ENCODE measurements around the gene TCEAL4.
"Not testable (repeated sequence)": the region's sequence is repeated elsewhere in the genome, so short reads cannot be mapped to it uniquely, and the experiment has no call there.

TCEAL4 gene

GRCh38 chrX:103592295-103592694 is 7.0 kb downstream of the TCEAL4 start:
- not testable (repeated sequence) for DNase-seq (ENCODE audit: low read depth in 2 of 2)

GRCh38 chrX:103595202-103595601 is 9.9 kb downstream of the TCEAL4 start:
- DNase-seq (ENCODE audit: low read depth in 2 of 2), result not testable (repeated sequence)

- peak in 1 of 2 donors; percentile 29 for DNase-seq (ENCODE audit: low read depth in 2 of 2)
These were observed 22.3 kb downstream of the TCEAL4 start, which contains the start of gene TCEAL3 for GRCh38 chrX:103607364-103608305. TCEAL3 (plus strand) TSS chrX:103607963; CDS start chrX:103609065, 1,102 bp downstream.

- no peak for DNase-seq (ENCODE audit: low read depth in 2 of 2)
These were observed 23.1 kb downstream of the TCEAL4 start for GRCh38 chrX:103608306-103608963.

- no peak for DNase-seq (ENCODE audit: low read depth in 2 of 2)
These were observed 25.0 kb downstream of the TCEAL4 start for GRCh38 chrX:103610282-103610681.

GRCh38 chrX:103613362-103613890 is 28.1 kb downstream of the TCEAL4 start:
- no peak for DNase-seq (ENCODE audit: low read depth in 2 of 2)

GRCh38 chrX:103614999-103615398 is 29.7 kb downstream of the TCEAL4 start:
- no peak for DNase-seq (ENCODE audit: low read depth in 2 of 2)

GRCh38 chrX:103615781-103616371 is 30.6 kb downstream of the TCEAL4 start:
- no peak for DNase-seq (ENCODE audit: low read depth in 2 of 2)

GRCh38 chrX:103616676-103617186 is 31.4 kb downstream of the TCEAL4 start:
- no peak for DNase-seq (ENCODE audit: low read depth in 2 of 2)

GRCh38 chrX:103624111-103624510 is 38.8 kb downstream of the TCEAL4 start:
- DNase-seq (ENCODE audit: low read depth in 2 of 2), result no peak

GRCh38 chrX:103626855-103627254 is 41.5 kb downstream of the TCEAL4 start:
- DNase-seq (ENCODE audit: low read depth in 2 of 2), result no peak

- DNase-seq (ENCODE audit: low read depth in 2 of 2), result no peak
These were observed 43.3 kb downstream of the TCEAL4 start, which contains the start of gene TCEAL1 for GRCh38 chrX:103628386-103629317. TCEAL1 (plus strand) TSS chrX:103628975; CDS start chrX:103629917, 942 bp downstream.

- no peak for DNase-seq (ENCODE audit: low read depth in 2 of 2)
These were observed 44.2 kb downstream of the TCEAL4 start for GRCh38 chrX:103629318-103630170.

- no peak for DNase-seq (ENCODE audit: low read depth in 2 of 2)
These were observed 44.8 kb downstream of the TCEAL4 start for GRCh38 chrX:103630171-103630511.

- DNase-seq (ENCODE audit: low read depth in 2 of 2), result no peak
These were observed 45.8 kb downstream of the TCEAL4 start for GRCh38 chrX:103631145-103631544.

- no peak for DNase-seq (ENCODE audit: low read depth in 2 of 2)
These were observed 50.1 kb downstream of the TCEAL4 start for GRCh38 chrX:103635436-103635835.
